Endodermal cell (in vitro differentiated cells): Measurements from ENCODE around the gene RNF223. TPM values are rescaled to one million over a fixed set of nuclear protein-coding genes. Genes with fewer than 3 reads are reported as not detected.

ENCODE experiments used
- DNase-seq: peaks from one replicate; pipeline ENCODE4 v3.0.0-alpha.2; 2017
- H3K27ac ChIP-seq: 2 replicates; pipeline ENCODE4 v1.5.1; 2013; ENCODE audit warnings: mild to moderate bottlenecking, low read depth, low read length, moderate library complexity
- H3K27me3 ChIP-seq: 2 replicates; pipeline ENCODE4 v1.6.1; 2013; ENCODE audit warnings: mild to moderate bottlenecking, low read length, moderate library complexity; ENCODE audit not compliant: insufficient read depth, control insufficient read depth, poor library complexity, severe bottlenecking
- H3K36me3 ChIP-seq: 2 replicates; pipeline ENCODE4 v1.7.0; 2013; ENCODE audit warnings: mild to moderate bottlenecking, low read length, moderate library complexity; ENCODE audit not compliant: control insufficient read depth, insufficient read depth
- H3K4me1 ChIP-seq: one replicate; pipeline ENCODE4 v1.7.0; 2013; ENCODE audit warnings: low read length; ENCODE audit not compliant: control insufficient read depth, insufficient read depth
- H3K4me3 ChIP-seq: 2 replicates; pipeline ENCODE4 v1.5.1; 2013; ENCODE audit warnings: mild to moderate bottlenecking, low read length, moderate library complexity
- H3K9ac ChIP-seq: 2 replicates; pipeline ENCODE4 v1.6.1; 2013; ENCODE audit warnings: mild to moderate bottlenecking, low read length, moderate library complexity; ENCODE audit not compliant: poor library complexity, severe bottlenecking; ENCODE audit errors: extremely low read depth
- H3K9me3 ChIP-seq: 2 replicates; pipeline ENCODE4 v1.6.1; 2013; ENCODE audit warnings: mild to moderate bottlenecking, low read length, moderate library complexity; ENCODE audit not compliant: control insufficient read depth
- H3K27ac Mint-ChIP-seq: 2 replicates; pipeline ENCODE4 v1.8.0; 2020; ENCODE audit warnings: mixed read lengths
- H3K27me3 Mint-ChIP-seq: 2 replicates; pipeline ENCODE4 v1.8.0; 2021; ENCODE audit warnings: mild to moderate bottlenecking, mixed read lengths; ENCODE audit not compliant: insufficient read depth
- H3K36me3 Mint-ChIP-seq: 2 replicates; pipeline ENCODE4 v1.8.0; 2020; ENCODE audit warnings: low read depth, mixed read lengths
- H3K4me1 Mint-ChIP-seq: 2 replicates; pipeline ENCODE4 v1.8.0; 2020; ENCODE audit warnings: mixed read lengths
- H3K4me3 Mint-ChIP-seq: 2 replicates; pipeline ENCODE4 v1.8.0; 2020; ENCODE audit warnings: mild to moderate bottlenecking, moderate library complexity, mixed read lengths
- H3K9me3 Mint-ChIP-seq: 2 replicates; pipeline ENCODE4 v1.8.0; 2020; ENCODE audit warnings: mild to moderate bottlenecking, mixed read lengths
- CTCF ChIP-seq: fragments of 200-600 bp; sonication (generic); conservative IDR thresholded peaks from 2 replicates; pipeline ENCODE4 v1.5.0; 2021; ENCODE audit warnings: antibody characterized with exemption, mild to moderate bottlenecking
- WGBS, 2 experiments: methylation state at CpG; one replicate each; pipeline versions ENCODE4 v1.1.5 to v1.1.7; 2013; ENCODE audit warnings: missing lambda C conversion rate in 2 of 2, mixed read lengths in 1 of 2; ENCODE audit not compliant: insufficient coverage in 1 of 2, insufficient read length in 1 of 2; 5-methylcytosine and 5-hydroxymethylcytosine counted together
- total RNA-seq, 2 donors: library from RNA; stranded (reverse); fragmentation: NEBNext Ultra II Directional in 1 of 2; extraction: Animal tissue kit (Norgen Biotek cat#: 25700) in 1 of 2; gene quantifications; 2 replicates in 1 of 2; 3 replicates in 1 of 2; pipeline ENCODE4 v1.2.1, GENCODE V29; 2021

RNF223 gene
- total RNA-seq, 2 donors from 2014 or later, result not detected

- Histone ChIP-seq H3K27ac (no peak overlapping the region), H3K27me3 (no peaks in the 10 kb centered on the region), H3K4me3 (no peak overlapping the region), H3K9ac (peak overlapping the region; percentile 25), H3K9me3 (no peaks in the 10 kb centered on the region), H3K4me1 (peaks cover 23% of the 10 kb centered on the region), H3K36me3 (peaks cover 37% of the 10 kb centered on the region)
- peak overlapping the region; percentile 81 for H3K27ac Mint-ChIP-seq
- peaks cover 13% of the 10 kb centered on the region for H3K27me3 Mint-ChIP-seq
- no peak for TF ChIP-seq CTCF
- 71 to 82% methylated on average over 4 to 9 of the region's 9 CpGs for WGBS, 2 experiments
- H3K4me1 Mint-ChIP-seq, result peaks cover 16% of the 10 kb centered on the region
- H3K9me3 Mint-ChIP-seq, result no peaks in the 10 kb centered on the region
- H3K36me3 Mint-ChIP-seq, result peaks cover 21% of the 10 kb centered on the region
- peak overlapping the region; percentile 16 for H3K4me3 Mint-ChIP-seq
- DNase-seq, result no peak
Measured at GRCh38 chr1:1024149-1024770, 49.8 kb downstream of the RNF223 start.

GRCh38 chr1:1023700-1024099 is 50.4 kb downstream of the RNF223 start:
- DNase-seq, result peak; percentile 72
- Histone ChIP-seq H3K9ac (no peak overlapping the region), H3K4me1 (peaks cover 23% of the 10 kb centered on the region)

GRCh38 chr1:1022302-1023009 is 51.6 kb downstream of the RNF223 start:
- H3K9me3 ChIP-seq, result no peaks in the 10 kb centered on the region
- peak overlapping the region; percentile 80 for H3K4me3 ChIP-seq
- H3K27ac Mint-ChIP-seq, result no peak overlapping the region
- H3K9ac ChIP-seq, result no peak overlapping the region
- H3K27me3 ChIP-seq, result no peaks in the 10 kb centered on the region
- H3K4me1 Mint-ChIP-seq, result peaks cover 16% of the 10 kb centered on the region
- peaks cover 23% of the 10 kb centered on the region for H3K4me1 ChIP-seq
- no peak for DNase-seq
- peaks cover 31% of the 10 kb centered on the region for H3K36me3 ChIP-seq
- peaks cover 13% of the 10 kb centered on the region for H3K27me3 Mint-ChIP-seq
- WGBS, 2 experiments, result 95 to 96% methylated on average over 9 to 27 of the region's 27 CpGs
- H3K36me3 Mint-ChIP-seq, result peaks cover 21% of the 10 kb centered on the region
- no peak for TF ChIP-seq CTCF
- H3K9me3 Mint-ChIP-seq, result no peaks in the 10 kb centered on the region
- H3K4me3 Mint-ChIP-seq, result peak overlapping the region; percentile 59
- no peak overlapping the region for H3K27ac ChIP-seq

More at GRCh38 chr1:1023700-1024099, 50.4 kb downstream of the RNF223 start:
- Histone ChIP-seq H3K9me3 (no peaks in the 10 kb centered on the region), H3K4me3 (no peak overlapping the region), H3K27ac (no peak overlapping the region), H3K27me3 (no peaks in the 10 kb centered on the region), H3K36me3 (peaks cover 37% of the 10 kb centered on the region)
- no peak for TF ChIP-seq CTCF
- Mint-ChIP-seq H3K4me3 (no peak overlapping the region), H3K27ac (peak overlapping the region; percentile 39), H3K27me3 (peaks cover 13% of the 10 kb centered on the region), H3K36me3 (peaks cover 21% of the 10 kb centered on the region), H3K9me3 (no peaks in the 10 kb centered on the region), H3K4me1 (peaks cover 16% of the 10 kb centered on the region)
- WGBS, 2 experiments, result 93 to 98% methylated on average over 10 to 13 of the region's 13 CpGs
